ENCODE results near the gene IRS2.
"Not testable (repeated sequence)": the region's sequence is repeated elsewhere in the genome, so short reads cannot be mapped to it uniquely, and the experiment has no call there.

Gene IRS2

GRCh38 chr13:109751477-109751876 is 34.9 kb downstream of the IRS2 start:
- DNase-seq (ENCODE audit: low read depth) = no peak

GRCh38 chr13:109750221-109750775 is 36.1 kb downstream of the IRS2 start:
- no peak for DNase-seq (ENCODE audit: low read depth)

GRCh38 chr13:109749365-109749764 is 37.0 kb downstream of the IRS2 start:
- DNase-seq (ENCODE audit: low read depth) = no peak

GRCh38 chr13:109748677-109749076 is 37.7 kb downstream of the IRS2 start:
- no peak for DNase-seq (ENCODE audit: low read depth)

GRCh38 chr13:109747524-109747923 is 38.9 kb downstream of the IRS2 start:
- no peak for DNase-seq (ENCODE audit: low read depth)

GRCh38 chr13:109746364-109746763 is 40.0 kb downstream of the IRS2 start:
- DNase-seq (ENCODE audit: low read depth) = no peak

GRCh38 chr13:109745702-109746101 is 40.7 kb downstream of the IRS2 start:
- no peak for DNase-seq (ENCODE audit: low read depth)

- no peak for DNase-seq (ENCODE audit: low read depth)
Observed at GRCh38 chr13:109745060-109745459, 41.3 kb downstream of the IRS2 start.

GRCh38 chr13:109744512-109745051 is 41.8 kb downstream of the IRS2 start:
- no peak for DNase-seq (ENCODE audit: low read depth)

- DNase-seq (ENCODE audit: low read depth) = no peak
Observed at GRCh38 chr13:109743706-109744453, 42.5 kb downstream of the IRS2 start.

GRCh38 chr13:109741966-109742365 is 44.4 kb downstream of the IRS2 start:
- DNase-seq (ENCODE audit: low read depth) = no peak

GRCh38 chr13:109740721-109741120 is 45.7 kb downstream of the IRS2 start:
- no peak for DNase-seq (ENCODE audit: low read depth)

- no peak for DNase-seq (ENCODE audit: low read depth)
Observed at GRCh38 chr13:109740121-109740520, 46.3 kb downstream of the IRS2 start.

- DNase-seq (ENCODE audit: low read depth) = no peak
Observed at GRCh38 chr13:109738298-109738746, 48.1 kb downstream of the IRS2 start.

GRCh38 chr13:109737606-109738005 is 48.8 kb downstream of the IRS2 start:
- no peak for DNase-seq (ENCODE audit: low read depth)

- DNase-seq (ENCODE audit: low read depth) = no peak
Observed at GRCh38 chr13:109737046-109737573, 49.3 kb downstream of the IRS2 start.

- DNase-seq (ENCODE audit: low read depth) = no peak
Observed at GRCh38 chr13:109735436-109735966, 50.9 kb downstream of the IRS2 start.

GRCh38 chr13:109734002-109734785 is 52.2 kb downstream of the IRS2 start:
- DNase-seq (ENCODE audit: low read depth) = no peak

- no peak for DNase-seq (ENCODE audit: low read depth)
Observed at GRCh38 chr13:109733550-109733949, 52.8 kb downstream of the IRS2 start.

GRCh38 chr13:109732470-109733170 is 53.8 kb downstream of the IRS2 start:
- DNase-seq (ENCODE audit: low read depth) = not testable (repeated sequence)

- no peak for DNase-seq (ENCODE audit: low read depth)
Observed at GRCh38 chr13:109730812-109731335, 55.5 kb downstream of the IRS2 start.
